ENCODE results near the gene GALNT17. TPM values are rescaled to one million over a fixed set of nuclear protein-coding genes. Genes with fewer than 3 reads are reported as not detected.

Gene GALNT17
- polyA plus RNA-seq, 1 donor from 2014 or later: 15.7 TPM

DNA sequence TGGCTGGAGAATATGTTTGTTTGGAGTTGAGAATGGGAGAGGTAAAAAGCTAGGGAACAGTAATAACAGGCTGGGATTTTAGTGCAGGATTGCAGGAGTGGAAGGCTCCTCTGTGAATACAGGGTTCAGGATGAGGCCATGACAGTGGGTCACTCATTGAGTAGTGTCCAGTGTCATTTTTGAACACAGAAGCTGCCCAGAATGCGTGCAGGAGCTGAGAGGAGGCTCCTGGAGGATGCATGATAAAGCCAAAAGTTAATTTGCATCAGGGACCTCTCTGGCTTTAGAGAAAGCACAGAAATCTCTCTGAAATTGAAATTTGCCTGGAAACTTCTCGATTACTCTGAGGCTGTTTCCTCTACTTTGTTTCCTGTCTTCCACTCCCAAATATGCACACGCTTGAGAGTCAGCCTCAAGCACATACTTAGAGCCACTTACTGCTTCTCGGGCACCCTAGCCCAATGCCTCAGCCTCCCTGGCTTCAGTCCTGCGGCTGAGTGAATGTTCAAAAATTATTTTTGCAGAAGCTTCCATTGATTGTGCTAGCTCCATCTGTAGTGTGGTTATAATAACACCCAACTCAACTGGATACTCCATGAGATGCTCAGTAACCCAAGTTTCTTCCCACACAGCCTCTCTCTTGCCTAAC, 1.8 kb upstream of the GALNT17 start:
- TF ChIP-seq, protein P1, sequence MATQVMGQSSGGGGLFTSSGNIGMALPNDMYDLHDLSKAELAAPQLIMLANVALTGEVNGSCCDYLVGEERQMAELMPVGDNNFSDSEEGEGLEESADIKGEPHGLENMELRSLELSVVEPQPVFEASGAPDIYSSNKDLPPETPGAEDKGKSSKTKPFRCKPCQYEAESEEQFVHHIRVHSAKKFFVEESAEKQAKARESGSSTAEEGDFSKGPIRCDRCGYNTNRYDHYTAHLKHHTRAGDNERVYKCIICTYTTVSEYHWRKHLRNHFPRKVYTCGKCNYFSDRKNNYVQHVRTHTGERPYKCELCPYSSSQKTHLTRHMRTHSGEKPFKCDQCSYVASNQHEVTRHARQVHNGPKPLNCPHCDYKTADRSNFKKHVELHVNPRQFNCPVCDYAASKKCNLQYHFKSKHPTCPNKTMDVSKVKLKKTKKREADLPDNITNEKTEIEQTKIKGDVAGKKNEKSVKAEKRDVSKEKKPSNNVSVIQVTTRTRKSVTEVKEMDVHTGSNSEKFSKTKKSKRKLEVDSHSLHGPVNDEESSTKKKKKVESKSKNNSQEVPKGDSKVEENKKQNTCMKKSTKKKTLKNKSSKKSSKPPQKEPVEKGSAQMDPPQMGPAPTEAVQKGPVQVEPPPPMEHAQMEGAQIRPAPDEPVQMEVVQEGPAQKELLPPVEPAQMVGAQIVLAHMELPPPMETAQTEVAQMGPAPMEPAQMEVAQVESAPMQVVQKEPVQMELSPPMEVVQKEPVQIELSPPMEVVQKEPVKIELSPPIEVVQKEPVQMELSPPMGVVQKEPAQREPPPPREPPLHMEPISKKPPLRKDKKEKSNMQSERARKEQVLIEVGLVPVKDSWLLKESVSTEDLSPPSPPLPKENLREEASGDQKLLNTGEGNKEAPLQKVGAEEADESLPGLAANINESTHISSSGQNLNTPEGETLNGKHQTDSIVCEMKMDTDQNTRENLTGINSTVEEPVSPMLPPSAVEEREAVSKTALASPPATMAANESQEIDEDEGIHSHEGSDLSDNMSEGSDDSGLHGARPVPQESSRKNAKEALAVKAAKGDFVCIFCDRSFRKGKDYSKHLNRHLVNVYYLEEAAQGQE (IDR thresholded peaks at IDR 0.05; ENCODE audit: borderline replicate concordance): no peak
- TF ChIP-seq SMC3 (conservative IDR thresholded peaks at IDR 0.05; ENCODE audit: poor library complexity) (no peak), POLR2AphosphoS5 (IDR thresholded peaks at IDR 0.05) (no peak), TAF1 (IDR thresholded peaks at IDR 0.05; ENCODE audit: low read depth) (no peak), EZH2 (IDR thresholded peaks at IDR 0.05; ENCODE audit: borderline replicate concordance, insufficient read depth, low read length, poor library complexity, severe bottlenecking) (no peak), MXI1 (conservative IDR thresholded peaks at IDR 0.05; ENCODE audit: poor library complexity, severe bottlenecking) (no peak), RAD21 (conservative IDR thresholded peaks at IDR 0.05) (no peak)
- TF ChIP-seq, protein P2, sequence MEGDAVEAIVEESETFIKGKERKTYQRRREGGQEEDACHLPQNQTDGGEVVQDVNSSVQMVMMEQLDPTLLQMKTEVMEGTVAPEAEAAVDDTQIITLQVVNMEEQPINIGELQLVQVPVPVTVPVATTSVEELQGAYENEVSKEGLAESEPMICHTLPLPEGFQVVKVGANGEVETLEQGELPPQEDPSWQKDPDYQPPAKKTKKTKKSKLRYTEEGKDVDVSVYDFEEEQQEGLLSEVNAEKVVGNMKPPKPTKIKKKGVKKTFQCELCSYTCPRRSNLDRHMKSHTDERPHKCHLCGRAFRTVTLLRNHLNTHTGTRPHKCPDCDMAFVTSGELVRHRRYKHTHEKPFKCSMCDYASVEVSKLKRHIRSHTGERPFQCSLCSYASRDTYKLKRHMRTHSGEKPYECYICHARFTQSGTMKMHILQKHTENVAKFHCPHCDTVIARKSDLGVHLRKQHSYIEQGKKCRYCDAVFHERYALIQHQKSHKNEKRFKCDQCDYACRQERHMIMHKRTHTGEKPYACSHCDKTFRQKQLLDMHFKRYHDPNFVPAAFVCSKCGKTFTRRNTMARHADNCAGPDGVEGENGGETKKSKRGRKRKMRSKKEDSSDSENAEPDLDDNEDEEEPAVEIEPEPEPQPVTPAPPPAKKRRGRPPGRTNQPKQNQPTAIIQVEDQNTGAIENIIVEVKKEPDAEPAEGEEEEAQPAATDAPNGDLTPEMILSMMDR (IDR thresholded peaks at IDR 0.05; ENCODE audit: poor library complexity, severe bottlenecking): no peak

DNA sequence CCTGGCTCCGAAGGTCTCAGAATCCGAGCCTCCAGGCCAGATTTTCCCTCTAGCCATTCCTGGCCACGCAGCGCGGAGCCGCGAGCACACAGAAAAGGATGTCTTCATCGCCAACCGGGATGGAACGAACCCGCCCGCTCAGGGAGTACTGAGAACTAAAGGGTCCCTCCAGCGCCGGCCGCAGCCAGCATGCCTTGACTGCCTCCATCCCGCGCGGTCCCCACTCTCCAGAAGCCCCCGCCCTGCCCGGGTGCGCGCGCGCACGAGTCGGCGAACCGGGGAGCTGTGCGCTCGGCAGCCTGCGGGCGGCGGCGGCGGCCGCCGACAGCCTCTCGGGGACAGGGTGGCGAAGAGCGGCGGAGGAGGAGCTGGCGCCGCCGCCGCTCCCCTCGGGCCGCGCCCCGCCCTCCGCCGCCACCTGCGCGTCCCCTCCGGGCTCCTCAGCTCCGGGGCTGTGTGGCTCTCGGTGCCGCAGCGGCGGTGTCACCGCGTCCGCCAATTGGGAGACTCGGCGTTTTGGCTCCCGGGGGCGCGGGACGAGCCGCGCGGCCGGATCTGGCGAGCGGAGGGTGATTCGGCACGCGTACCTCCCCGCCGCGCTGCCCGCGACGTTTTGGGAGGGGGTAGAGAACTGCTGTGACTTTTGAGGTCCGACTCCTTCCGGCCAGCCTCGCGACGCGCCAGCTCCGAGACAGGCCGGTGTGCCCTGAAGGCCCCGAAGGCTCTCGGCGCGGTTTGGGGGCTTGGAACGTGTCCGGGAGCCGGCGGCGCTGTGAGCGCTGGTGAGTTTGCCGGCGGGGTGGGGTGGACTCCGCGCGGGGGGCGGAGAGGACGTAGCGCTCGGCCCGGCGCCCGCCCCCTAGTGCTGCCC, 453 bp upstream of the GALNT17 start:
- Histone ChIP-seq H3F3A (ENCODE audit: insufficient read depth, low read length, poor library complexity, severe bottlenecking) (no peaks in the 10 kb centered on the region), H3K27ac (ENCODE audit: low read length) (peak overlapping the region; percentile 69), H3K79me2 (replicated peaks; ENCODE audit: insufficient read depth, low read length) (peaks cover 4% of the 10 kb centered on the region), H3K4me2 (ENCODE audit: low read length) (no peak overlapping the region), H3K36me3 (ENCODE audit: insufficient read depth, low read length) (no peaks in the 10 kb centered on the region), H3K9me2 (ENCODE audit: insufficient read depth, low read length) (no peaks in the 10 kb centered on the region), H3K9ac (ENCODE audit: low read length) (peak overlapping the region; percentile 69), H4K20me1 (ENCODE audit: insufficient read depth) (peaks cover 5% of the 10 kb centered on the region), H2AFZ (ENCODE audit: low read depth, low read length) (peak overlapping the region; percentile 69), H3K27me3 (ENCODE audit: insufficient read depth, low read depth, low read length) (peaks cover 28% of the 10 kb centered on the region), H3K9me3 (ENCODE audit: low read length) (no peaks in the 10 kb centered on the region), H3K4me3 (ENCODE audit: low read length) (peak overlapping the region; percentile 100)
- TF ChIP-seq TAF1 (IDR thresholded peaks at IDR 0.05; ENCODE audit: low read depth) (no peak), POLR2AphosphoS5 (IDR thresholded peaks at IDR 0.05) (peak; percentile 10), MXI1 (conservative IDR thresholded peaks at IDR 0.05; ENCODE audit: poor library complexity, severe bottlenecking) (peak; percentile 74), SMC3 (conservative IDR thresholded peaks at IDR 0.05; ENCODE audit: poor library complexity) (peak; percentile 76), EP300 (conservative IDR thresholded peaks at IDR 0.05; ENCODE audit: poor library complexity, severe bottlenecking) (peak; percentile 13), EZH2 (IDR thresholded peaks at IDR 0.05; ENCODE audit: borderline replicate concordance, insufficient read depth, low read length, poor library complexity, severe bottlenecking) (no peak), RAD21 (conservative IDR thresholded peaks at IDR 0.05) (peak; percentile 75)
- TF ChIP-seq, protein P2 (IDR thresholded peaks at IDR 0.05; ENCODE audit: poor library complexity, severe bottlenecking): peak; percentile 73
- TF ChIP-seq, protein P1 (IDR thresholded peaks at IDR 0.05; ENCODE audit: borderline replicate concordance): peak; percentile 46

More for the DNA sequence above, 1.8 kb upstream of the GALNT17 start:
- Histone ChIP-seq H2AFZ (ENCODE audit: low read depth, low read length) (no peak overlapping the region), H3K4me3 (ENCODE audit: low read length) (peak overlapping the region; percentile 100), H3K9me2 (ENCODE audit: insufficient read depth, low read length) (no peaks in the 10 kb centered on the region), H3K9me3 (ENCODE audit: low read length) (no peaks in the 10 kb centered on the region), H3K36me3 (ENCODE audit: insufficient read depth, low read length) (no peaks in the 10 kb centered on the region), H3K27ac (ENCODE audit: low read length) (no peak overlapping the region), H4K20me1 (ENCODE audit: insufficient read depth) (peaks cover 5% of the 10 kb centered on the region), H3K4me2 (ENCODE audit: low read length) (no peak overlapping the region), H3K9ac (ENCODE audit: low read length) (no peak overlapping the region), H3K27me3 (ENCODE audit: insufficient read depth, low read depth, low read length) (peaks cover 28% of the 10 kb centered on the region), H3K79me2 (replicated peaks; ENCODE audit: insufficient read depth, low read length) (peaks cover 4% of the 10 kb centered on the region), H3F3A (ENCODE audit: insufficient read depth, low read length, poor library complexity, severe bottlenecking) (no peaks in the 10 kb centered on the region)

Data from neural cell (in vitro differentiated cells).